ENCODE results near the gene FARP2. TPM values are rescaled to one million over a fixed set of nuclear protein-coding genes. Genes with fewer than 3 reads are reported as not detected.

Gene FARP2
- polyA plus RNA-seq, 4 donors: 39.5 to 66.1 (median 54.1) TPM

DNA sequence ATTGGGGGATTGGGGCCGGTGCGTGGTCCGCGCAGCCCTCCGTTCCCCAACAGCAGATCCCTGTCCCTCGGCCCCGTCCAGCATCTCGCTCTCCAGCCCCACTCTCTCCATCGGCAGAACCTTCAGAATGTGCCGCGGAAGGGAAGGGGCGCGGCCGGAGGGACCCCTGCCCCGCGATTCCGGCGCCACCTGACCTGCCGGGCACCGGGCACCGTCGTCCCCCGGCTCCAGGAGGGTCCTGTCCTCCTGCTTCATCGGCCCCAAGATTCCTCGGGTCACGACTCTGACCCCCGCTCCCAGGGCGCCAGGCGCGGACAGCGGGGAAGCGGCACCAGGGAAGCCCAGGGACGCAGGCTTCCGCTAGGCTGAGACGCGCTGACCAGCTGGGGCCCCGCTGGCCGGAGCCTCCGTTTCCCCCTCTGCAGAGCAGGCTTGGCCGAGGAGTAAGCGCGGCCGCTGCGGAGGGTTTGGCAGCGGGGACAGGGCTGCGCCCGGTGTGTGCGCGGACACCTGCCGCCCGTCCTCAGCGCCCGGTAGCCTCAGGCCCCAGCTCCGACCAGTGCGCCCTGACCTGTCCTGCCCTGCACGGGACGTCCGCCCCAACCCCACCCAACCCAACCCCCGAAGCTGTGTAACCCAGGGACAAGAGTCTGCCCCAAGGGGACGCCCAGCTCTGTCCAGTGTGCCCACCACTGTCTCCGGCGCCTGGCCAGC is 185.6 kb downstream of the FARP2 start:
- DNase-seq (ENCODE audit: low read depth in 4 of 4, low spot score in 3 of 4): no peak

DNA sequence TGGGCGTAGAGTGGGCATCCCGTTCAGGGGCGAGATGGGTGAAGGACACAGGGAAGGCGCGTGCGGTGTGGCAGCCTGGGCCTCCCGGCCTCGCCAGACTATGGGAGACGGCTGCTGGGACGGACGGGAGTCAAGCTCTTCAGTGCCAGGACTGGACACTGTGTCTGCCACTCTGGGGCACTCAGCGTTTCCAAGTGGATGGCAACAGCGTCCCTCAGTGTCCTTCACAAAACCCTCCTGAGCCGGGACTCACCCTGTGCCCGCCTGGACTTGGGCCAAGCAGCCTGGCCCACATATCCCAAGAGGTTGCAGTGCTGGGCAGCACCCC is 186.2 kb downstream of the FARP2 start:
- DNase-seq (ENCODE audit: low read depth in 4 of 4, low spot score in 3 of 4): no peak

Other genes with a start within 250 kb of the FARP2 start
- 10 to 100 TPM in 3 of 4 donors, 1 to 10 TPM in 1; 9.8 to 26.4 (median 17.2) TPM for gene PASK, start 206.8 kb upstream of the FARP2 start, polyA plus RNA-seq (ENCODE audit: insufficient read length in 4 of 4)
- 10 to 100 TPM; 47.7 to 81.0 (median 79.2) TPM for gene PPP1R7, start 205.8 kb upstream of the FARP2 start, polyA plus RNA-seq (ENCODE audit: insufficient read length in 4 of 4)
- gene ANO7, start 167.6 kb upstream of the FARP2 start, polyA plus RNA-seq (ENCODE audit: insufficient read length in 4 of 4): 1 to 10 TPM in 3 of 4 donors, under 1 TPM in 1; 0.85 to 3.3 (median 1.6) TPM
- gene HDLBP, start 40.6 kb upstream of the FARP2 start, polyA plus RNA-seq (ENCODE audit: insufficient read length in 4 of 4): 100 to 1,000 TPM; 312 to 379 (median 335) TPM
- gene SEPTIN2, start 40.4 kb upstream of the FARP2 start, polyA plus RNA-seq (ENCODE audit: insufficient read length in 4 of 4): 100 to 1,000 TPM; 566 to 653 (median 594) TPM
- gene STK25, start 152.3 kb downstream of the FARP2 start, polyA plus RNA-seq (ENCODE audit: insufficient read length in 4 of 4): 100 to 1,000 TPM; 143 to 234 (median 186) TPM
- gene BOK, start 202.5 kb downstream of the FARP2 start, polyA plus RNA-seq (ENCODE audit: insufficient read length in 4 of 4): 10 to 100 TPM; 20.0 to 26.6 (median 23.1) TPM